Mesodermal cell (in vitro differentiated cells): ENCODE measurements around the gene KLHL21.
"Not testable (repeated sequence)": the region's sequence is repeated elsewhere in the genome, so short reads cannot be mapped to it uniquely, and the experiment has no call there.

Source experiments
- H3K27ac ChIP-seq: 2 replicates; pipeline ENCODE4 v1.7.0; 2013; ENCODE audit warnings: mild to moderate bottlenecking, low read depth, low read length, moderate library complexity; ENCODE audit not compliant: severe bottlenecking
- H3K36me3 ChIP-seq: 2 replicates; pipeline ENCODE4 v1.7.1; 2013; ENCODE audit warnings: mild to moderate bottlenecking, low read length, moderate library complexity; ENCODE audit not compliant: control insufficient read depth, insufficient read depth
- H3K4me1 ChIP-seq: one replicate; pipeline ENCODE4 v1.7.1; 2013; ENCODE audit warnings: mild to moderate bottlenecking, low read length; ENCODE audit not compliant: insufficient read depth, control insufficient read depth, poor library complexity, severe bottlenecking
- H3K4me3 ChIP-seq: 2 replicates; pipeline ENCODE4 v1.7.0; 2013; ENCODE audit warnings: low read length, control low read depth, mild to moderate bottlenecking; ENCODE audit not compliant: insufficient read depth, poor library complexity, severe bottlenecking; ENCODE audit errors: extremely low read depth
- H3K9me3 ChIP-seq: 2 replicates; pipeline ENCODE4 v1.7.1; 2013; ENCODE audit warnings: mild to moderate bottlenecking, low read length, moderate library complexity; ENCODE audit not compliant: control insufficient read depth
- WGBS, 2 experiments: methylation state at CpG; one replicate each; pipeline ENCODE4 v1.1.5; 2013; ENCODE audit warnings: missing lambda C conversion rate in 2 of 2; ENCODE audit not compliant: insufficient coverage in 2 of 2; 5-methylcytosine and 5-hydroxymethylcytosine counted together

KLHL21 gene

DNA sequence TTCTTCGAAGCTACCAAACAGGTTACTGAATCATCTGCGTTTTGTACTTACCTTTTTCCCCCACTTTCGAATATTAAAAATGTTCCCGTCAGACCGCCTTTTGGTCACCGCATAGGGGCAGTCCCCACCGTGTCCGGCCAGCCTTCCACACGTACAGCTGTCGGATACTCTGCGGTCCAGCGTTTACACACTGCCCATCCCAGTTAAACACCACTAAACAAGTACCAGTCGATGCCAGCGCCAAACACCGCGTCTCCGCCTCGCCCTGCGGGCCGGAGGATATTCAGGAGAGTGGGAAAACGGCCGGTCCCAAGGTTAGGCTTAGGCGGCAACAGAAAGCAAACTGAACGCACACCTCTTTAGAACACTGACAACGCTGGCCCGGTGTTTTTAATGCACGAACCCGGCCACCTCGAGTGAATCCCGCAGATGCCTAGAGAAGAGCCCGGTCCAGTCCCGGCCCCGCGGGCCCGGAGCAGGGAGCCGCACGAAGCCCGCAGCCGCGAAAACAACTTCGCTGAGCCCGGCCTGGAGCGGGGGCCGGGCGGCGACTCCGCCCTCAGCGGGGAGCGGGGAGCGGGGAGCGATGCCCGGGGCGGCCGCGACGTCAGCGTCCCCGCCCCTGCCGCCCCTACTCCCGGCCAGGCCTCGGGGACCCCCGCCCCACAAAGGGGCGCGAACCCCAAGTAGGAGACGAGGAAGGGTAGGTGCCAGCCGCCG, 10.1 kb upstream of the KLHL21 start:
- Histone ChIP-seq H3K27ac (peak overlapping the region; percentile 72), H3K9me3 (no peaks in the 10 kb centered on the region), H3K4me1 (no peaks in the 10 kb centered on the region), H3K36me3 (peaks cover 16% of the 10 kb centered on the region), H3K4me3 (peak overlapping the region; percentile 96)
- WGBS, 2 experiments: 1 to 2% methylated on average over 54 to 62 of the region's 67 CpGs

DNA sequence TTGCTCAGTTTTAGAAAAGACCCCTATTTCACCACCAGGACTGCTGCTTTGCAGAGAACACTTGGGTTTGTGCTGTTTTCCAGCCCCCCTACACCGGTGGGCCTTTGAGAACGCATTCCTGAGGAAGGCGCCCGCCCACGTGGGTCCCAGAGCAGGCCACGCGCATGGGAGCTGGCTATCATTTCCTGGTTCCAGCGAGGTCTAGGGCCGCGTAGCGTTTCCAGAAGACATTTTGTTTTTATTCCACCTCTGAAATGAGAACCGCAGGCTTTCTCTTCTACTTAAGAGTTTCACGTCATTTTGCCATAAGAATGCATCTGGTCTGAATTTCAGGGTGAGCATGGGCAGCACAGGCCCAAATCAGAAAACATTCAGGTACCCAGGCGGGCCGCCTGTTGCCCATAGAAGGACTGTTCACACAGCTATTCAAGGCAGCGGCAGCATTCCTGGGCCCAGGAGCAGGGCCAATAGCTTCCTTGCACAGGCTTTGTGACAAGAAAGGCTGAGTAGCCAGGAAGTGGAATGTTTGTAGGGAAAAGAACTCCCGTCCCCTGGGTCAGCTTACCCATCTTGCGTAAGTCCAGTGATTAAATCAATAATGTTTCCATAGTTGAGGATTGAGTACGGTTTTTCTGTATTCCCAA, 1.4 kb upstream of the KLHL21 start:
- Histone ChIP-seq H3K36me3 (peaks cover 4% of the 10 kb centered on the region), H3K4me3 (peak overlapping the region; percentile 81), H3K4me1 (peaks cover 15% of the 10 kb centered on the region), H3K27ac (peak overlapping the region; percentile 99), H3K9me3 (no peaks in the 10 kb centered on the region)
- WGBS, 2 experiments: 7 to 14% methylated on average over 16 to 17 of the region's 19 CpGs

DNA sequence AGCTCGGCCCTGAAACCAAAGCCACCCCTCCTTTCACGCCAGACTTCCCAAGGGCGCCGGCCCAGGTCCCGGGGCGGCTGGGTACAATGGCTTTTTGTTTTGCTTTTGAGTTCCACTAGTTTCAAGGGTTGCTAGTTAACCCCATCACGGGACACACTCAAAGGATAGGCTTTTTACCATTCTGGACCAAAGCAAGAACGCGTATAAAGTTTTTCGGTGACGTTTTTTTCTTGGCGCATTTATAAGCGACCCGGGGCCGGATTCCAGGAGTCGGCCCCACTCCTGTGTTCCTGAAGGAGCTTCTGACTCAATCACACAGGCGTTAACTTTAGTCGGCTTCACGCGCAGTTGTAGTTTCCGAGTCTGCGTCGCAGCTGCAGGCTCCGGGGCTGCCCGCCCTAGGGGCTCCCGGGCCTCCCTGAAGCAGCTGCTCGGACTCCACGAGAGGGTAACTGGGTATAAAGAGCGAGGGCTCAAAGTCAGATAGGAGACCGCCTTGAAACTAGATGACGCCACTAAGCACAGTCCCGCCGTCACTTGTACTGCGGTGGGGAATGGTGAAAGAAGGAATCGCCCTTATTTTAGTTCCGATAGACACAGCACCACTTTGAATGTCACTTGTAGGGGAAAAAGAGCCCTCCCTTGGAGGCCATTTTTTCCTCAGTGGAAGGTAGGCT, 707 bp upstream of the KLHL21 start:
- WGBS, 2 experiments: 1 to 3% methylated on average over 28 to 34 of the region's 36 CpGs
- Histone ChIP-seq H3K27ac (peak overlapping the region; percentile 99), H3K9me3 (no peaks in the 10 kb centered on the region), H3K4me3 (peak overlapping the region; percentile 81), H3K36me3 (peaks cover 11% of the 10 kb centered on the region), H3K4me1 (peaks cover 15% of the 10 kb centered on the region)

DNA sequence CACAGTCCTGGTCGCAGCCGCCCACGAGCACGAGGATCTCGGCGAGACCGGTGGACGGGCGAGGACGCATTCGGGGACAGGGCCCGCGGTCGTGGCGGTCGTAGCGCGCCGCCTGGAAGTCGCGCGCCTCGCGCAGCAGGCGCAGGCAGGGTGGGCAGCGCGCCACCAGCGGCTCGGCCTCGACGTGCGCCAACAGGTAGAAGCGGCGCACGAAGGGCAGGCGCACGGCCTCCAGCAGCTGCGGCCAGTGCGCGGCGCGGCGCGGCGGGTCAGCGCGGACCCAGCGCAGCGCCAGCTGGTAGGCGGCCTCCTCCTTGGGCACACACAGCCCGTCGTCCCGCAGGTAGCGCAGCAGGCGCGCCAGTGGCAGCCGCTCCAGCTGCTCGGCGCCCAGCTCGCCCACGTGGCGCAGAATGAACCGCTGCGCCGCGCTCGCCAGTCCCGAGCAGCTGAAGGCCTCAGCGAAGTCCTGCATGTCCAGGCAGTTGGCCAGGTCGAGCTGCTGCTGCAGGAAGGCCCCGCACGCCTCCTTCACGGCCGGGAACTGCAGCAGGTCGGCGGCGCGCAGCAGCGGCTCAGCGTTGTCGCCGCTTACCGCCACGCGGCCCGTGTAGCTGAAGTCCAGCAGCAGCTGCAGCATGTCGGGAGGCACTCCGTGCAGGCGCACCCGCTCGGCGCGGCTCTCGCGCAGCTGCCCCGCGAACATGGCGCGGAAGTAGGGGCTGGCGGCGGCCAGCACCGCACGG, 573 bp downstream of the KLHL21 start:
- 0% methylated on average over 76 to 97 of the region's 103 CpGs for WGBS, 2 experiments
- peaks cover 22% of the 10 kb centered on the region for H3K36me3 ChIP-seq
- peaks cover 18% of the 10 kb centered on the region for H3K4me1 ChIP-seq
- H3K4me3 ChIP-seq: peak overlapping the region; percentile 81
- H3K27ac ChIP-seq: peak overlapping the region; percentile 75
- H3K9me3 ChIP-seq: no peaks in the 10 kb centered on the region

DNA sequence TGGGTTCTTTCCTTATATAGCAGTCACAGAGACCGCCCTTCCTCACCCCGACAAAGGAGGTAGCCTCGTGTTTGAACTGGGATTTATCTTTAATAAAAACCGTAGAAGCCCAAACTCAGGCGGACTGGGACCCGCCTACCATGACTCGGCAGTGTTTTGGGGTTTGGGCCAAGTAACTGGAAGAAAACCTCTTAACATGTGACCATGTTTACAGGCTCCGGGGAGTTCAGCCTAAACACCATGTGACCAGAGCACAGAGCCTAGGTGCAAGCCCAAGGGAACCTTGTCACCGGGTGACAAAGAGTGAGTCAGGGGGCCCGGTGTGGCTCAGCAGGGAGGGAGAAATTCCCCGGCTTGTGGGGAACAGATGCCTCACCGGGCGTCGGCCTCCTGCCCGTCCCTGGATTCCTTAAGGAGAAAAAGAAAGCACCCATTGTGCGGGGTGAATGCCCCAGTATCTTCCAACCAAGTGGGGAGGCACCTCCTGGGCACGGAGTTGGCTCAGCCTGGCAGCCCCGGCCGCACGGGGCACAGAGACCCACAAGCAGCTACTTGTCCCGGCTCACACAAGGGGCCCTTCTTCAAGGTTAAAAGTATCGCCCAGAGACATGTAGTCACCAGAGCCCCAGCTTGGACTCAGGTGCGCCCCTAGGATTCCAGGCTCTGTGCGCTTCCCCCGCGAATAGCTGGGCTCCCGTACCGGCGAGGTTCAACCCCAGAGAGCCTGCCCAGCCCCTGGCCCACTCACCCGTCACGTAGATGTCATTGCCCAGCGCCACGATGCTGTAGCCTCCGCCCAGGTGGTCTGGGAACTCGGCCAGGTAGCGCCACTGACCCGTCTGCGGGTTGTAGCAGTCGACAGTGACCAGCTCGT, 1.4 kb downstream of the KLHL21 start:
- Histone ChIP-seq H3K4me3 (peak overlapping the region; percentile 81), H3K9me3 (no peaks in the 10 kb centered on the region), H3K4me1 (peaks cover 19% of the 10 kb centered on the region), H3K27ac (peak overlapping the region; percentile 79), H3K36me3 (peaks cover 30% of the 10 kb centered on the region)
- 0% methylated on average over 34 of the region's 40 CpGs for WGBS, 2 experiments

DNA sequence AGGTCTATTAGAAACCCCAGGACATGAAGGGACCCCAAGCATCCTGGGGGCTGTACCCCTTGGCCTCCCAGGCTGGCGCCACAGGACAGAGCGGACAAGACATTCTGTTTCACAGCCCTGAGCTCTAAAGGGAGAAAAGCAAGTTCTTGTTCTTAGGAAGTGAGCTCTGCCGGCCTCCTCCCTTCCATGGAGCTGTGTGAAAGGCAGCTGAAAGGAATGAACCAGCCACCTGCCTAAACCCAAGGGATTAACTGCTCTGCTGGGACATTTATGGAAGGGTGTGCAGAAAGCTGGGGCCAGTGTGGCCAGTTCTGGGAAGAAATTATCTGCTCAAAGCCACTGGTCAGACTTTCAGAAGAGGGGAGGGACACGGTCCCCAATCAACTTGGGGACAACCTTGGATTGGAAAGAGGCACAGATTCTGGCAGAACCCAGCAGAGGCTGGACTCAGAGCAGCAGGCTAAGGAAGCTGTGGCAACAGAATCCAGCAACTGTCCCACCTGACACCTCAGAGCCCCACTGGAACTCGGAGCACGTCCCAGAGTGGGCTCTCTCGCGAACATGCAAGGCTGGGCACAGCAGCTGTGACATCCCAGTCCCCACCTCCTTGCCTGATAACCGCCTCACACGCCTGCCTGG, 2.1 kb downstream of the KLHL21 start:
- WGBS, 2 experiments: 26 to 28% methylated on average over 9 to 10 of the region's 10 CpGs
- H3K27ac ChIP-seq: peak overlapping the region; percentile 79
- H3K36me3 ChIP-seq: peaks cover 38% of the 10 kb centered on the region
- H3K9me3 ChIP-seq: no peaks in the 10 kb centered on the region
- H3K4me3 ChIP-seq: peak overlapping the region; percentile 81
- H3K4me1 ChIP-seq: peaks cover 19% of the 10 kb centered on the region

DNA sequence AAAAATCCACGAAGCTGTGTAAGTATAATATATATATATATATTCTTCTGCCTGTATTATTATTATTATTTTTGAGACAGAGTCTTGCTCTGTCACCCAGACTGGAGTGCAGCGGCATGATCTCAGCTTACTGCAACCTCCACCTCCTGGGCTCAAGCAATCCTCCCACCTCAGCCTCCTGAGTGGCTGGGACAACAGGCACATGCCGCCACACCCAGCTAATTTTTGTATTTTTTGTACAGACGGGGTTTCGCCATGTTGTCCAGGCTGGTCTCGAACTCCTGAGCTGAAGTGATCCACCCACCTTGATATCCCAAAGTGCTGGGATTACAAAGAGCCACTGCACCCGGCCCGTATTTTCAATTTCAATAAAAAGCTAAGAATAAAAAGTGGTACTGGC, 2.7 kb downstream of the KLHL21 start:
- H3K27ac ChIP-seq, H3K9me3 ChIP-seq: not testable (repeated sequence)
- Histone ChIP-seq H3K4me1 (peaks cover 19% of the 10 kb centered on the region), H3K4me3 (peak overlapping the region; percentile 81), H3K36me3 (peaks cover 43% of the 10 kb centered on the region)
- 90 to 96% methylated on average over 5 to 6 of the region's 8 CpGs for WGBS, 2 experiments

DNA sequence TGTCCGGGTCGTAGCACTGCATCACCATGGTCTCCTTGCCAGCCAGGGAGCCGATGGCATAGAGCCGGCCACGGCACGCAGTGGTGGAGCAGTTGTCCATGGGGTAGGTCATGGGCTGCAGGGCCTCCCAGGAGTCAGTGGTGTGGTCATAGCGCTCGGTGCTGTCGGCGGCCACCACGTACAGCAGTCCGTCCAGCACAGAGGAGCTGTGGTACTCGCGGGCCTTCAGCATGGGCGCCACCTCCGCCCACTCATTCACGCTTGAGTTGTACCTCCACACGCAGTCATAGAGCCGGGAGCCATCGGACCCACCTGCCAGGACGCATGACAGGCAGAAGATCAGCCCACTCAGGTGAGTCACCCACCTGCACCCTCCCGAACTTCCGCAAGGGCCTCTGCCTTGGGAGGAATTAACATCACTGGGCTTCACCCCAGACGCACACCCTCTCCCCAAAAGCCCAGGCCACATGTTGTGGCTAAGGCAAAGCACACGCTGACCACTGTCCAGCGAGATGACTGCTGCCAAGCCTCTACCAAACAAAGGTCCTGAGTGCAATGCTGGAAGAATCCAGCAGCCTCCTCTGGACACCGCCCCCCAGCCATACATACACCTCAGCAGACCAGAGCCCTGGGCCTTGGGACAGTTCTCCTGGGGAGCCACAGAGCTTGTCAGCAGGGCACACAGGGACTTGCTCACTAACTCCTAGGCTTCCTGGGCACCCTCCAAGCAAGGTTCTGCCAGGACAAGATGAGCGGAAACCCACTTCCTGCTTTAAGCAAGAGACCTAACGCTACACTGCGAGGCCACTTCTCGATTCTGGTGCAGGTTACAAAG, 3.3 kb downstream of the KLHL21 start:
- peak overlapping the region; percentile 81 for H3K4me3 ChIP-seq
- peaks cover 19% of the 10 kb centered on the region for H3K4me1 ChIP-seq
- WGBS, 2 experiments: 96 to 98% methylated on average over 27 to 29 of the region's 31 CpGs
- H3K36me3 ChIP-seq: peaks cover 46% of the 10 kb centered on the region
- no peaks in the 10 kb centered on the region for H3K9me3 ChIP-seq
- no peak overlapping the region for H3K27ac ChIP-seq

DNA sequence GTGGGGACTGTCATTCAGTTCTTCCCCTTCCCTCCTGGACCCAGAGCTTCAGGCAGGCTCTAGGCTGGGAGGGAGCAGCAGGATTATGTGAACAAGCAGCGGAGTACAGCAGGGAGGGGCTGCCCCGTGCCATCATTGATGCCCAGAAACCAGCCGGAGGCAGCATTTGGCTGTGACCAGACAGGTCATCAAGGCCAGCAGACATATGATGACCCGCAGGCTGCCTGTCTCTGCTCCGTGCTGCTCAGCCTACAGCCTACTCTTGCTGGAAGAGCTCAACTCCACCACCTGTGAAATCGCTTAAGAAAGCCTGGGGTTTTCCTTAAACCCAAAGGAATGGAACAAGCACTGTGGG, 4.9 kb downstream of the KLHL21 start:
- WGBS, 2 experiments: 88 to 95% methylated on average over 6 of the region's 6 CpGs
- H3K4me3 ChIP-seq: no peak overlapping the region
- H3K36me3 ChIP-seq: peaks cover 60% of the 10 kb centered on the region
- no peak overlapping the region for H3K27ac ChIP-seq
- peaks cover 10% of the 10 kb centered on the region for H3K4me1 ChIP-seq
- no peaks in the 10 kb centered on the region for H3K9me3 ChIP-seq
